Trophoblast cell (in vitro differentiated cells and primary cell): Measurements from ENCODE around the gene SOX8.

Experiments
- DNase-seq, 2 donors: peaks; one replicate each; pipeline ENCODE4 v3.0.0-alpha.2; 2016
- H2AFZ ChIP-seq: 2 replicates; pipeline ENCODE4 v1.6.1; 2013; ENCODE audit warnings: low read length, moderate library complexity, mild to moderate bottlenecking; ENCODE audit not compliant: insufficient read depth, poor library complexity
- H2AK5ac ChIP-seq: 2 replicates; pipeline ENCODE4 v1.6.1; 2013; ENCODE audit warnings: mild to moderate bottlenecking, low read length
- H2BK120ac ChIP-seq: 2 replicates; pipeline ENCODE4 v1.6.1; 2013; ENCODE audit warnings: low read length, mild to moderate bottlenecking, moderate library complexity; ENCODE audit not compliant: insufficient read depth, poor library complexity
- H2BK12ac ChIP-seq: 2 replicates; pipeline ENCODE4 v1.6.1; 2013; ENCODE audit warnings: mild to moderate bottlenecking, low read length, moderate library complexity
- H2BK5ac ChIP-seq: 2 replicates; pipeline ENCODE4 v1.6.1; 2013; ENCODE audit warnings: low read length, low read depth, moderate library complexity, mild to moderate bottlenecking; ENCODE audit not compliant: poor library complexity
- H3K14ac ChIP-seq: 2 replicates; pipeline ENCODE4 v1.6.1; 2013; ENCODE audit warnings: mild to moderate bottlenecking, low read length
- H3K18ac ChIP-seq: 2 replicates; pipeline ENCODE4 v1.6.1; 2013; ENCODE audit warnings: mild to moderate bottlenecking, low read length
- H3K23ac ChIP-seq: 2 replicates; pipeline ENCODE4 v1.6.1; 2013; ENCODE audit warnings: low read length
- H3K27ac ChIP-seq: 2 replicates; pipeline ENCODE4 v1.5.1; 2013; ENCODE audit warnings: low read depth, mild to moderate bottlenecking, inconsistent platforms, low read length, moderate library complexity
- H3K27me3 ChIP-seq: 2 replicates; pipeline ENCODE4 v1.6.1; 2013; ENCODE audit warnings: inconsistent platforms, mild to moderate bottlenecking, low read length, moderate library complexity; ENCODE audit not compliant: insufficient read depth
- H3K36me3 ChIP-seq, 2 experiments: 1 replicate in 1 of 2; 2 replicates in 1 of 2; pipeline ENCODE4 v1.6.1; 2013; ENCODE audit warnings: low read length in 2 of 2, mild to moderate bottlenecking in 2 of 2, moderate library complexity in 1 of 2; ENCODE audit not compliant: insufficient read depth in 2 of 2, control insufficient read depth in 1 of 2
- H3K4ac ChIP-seq: 2 replicates; pipeline ENCODE4 v1.6.1; 2013; ENCODE audit warnings: low read depth, mild to moderate bottlenecking, low read length, moderate library complexity
- H3K4me1 ChIP-seq, 2 experiments: 1 replicate in 1 of 2; 2 replicates in 1 of 2; pipeline ENCODE4 v1.6.1; 2013; ENCODE audit warnings: low read length in 2 of 2, mild to moderate bottlenecking in 2 of 2, moderate library complexity in 1 of 2; ENCODE audit not compliant: insufficient read depth in 2 of 2, control insufficient read depth in 1 of 2
- H3K4me2 ChIP-seq: 2 replicates; pipeline ENCODE4 v1.6.1; 2013; ENCODE audit warnings: inconsistent platforms, mild to moderate bottlenecking, low read length, moderate library complexity
- H3K4me3 ChIP-seq: 2 replicates; pipeline ENCODE4 v1.5.1; 2013; ENCODE audit warnings: mild to moderate bottlenecking, low read depth, low read length, inconsistent platforms
- H3K79me1 ChIP-seq: one replicate; pipeline ENCODE4 v1.6.1; 2013; ENCODE audit warnings: low read length
- H3K79me2 ChIP-seq: 2 replicates; pipeline ENCODE4 v1.6.1; 2013; ENCODE audit warnings: low read length, mild to moderate bottlenecking; ENCODE audit not compliant: control insufficient read depth, insufficient read depth, poor library complexity
- H3K9ac ChIP-seq: 2 replicates; pipeline ENCODE4 v1.6.1; 2013; ENCODE audit warnings: mild to moderate bottlenecking, low read length
- H3K9me3 ChIP-seq: 2 replicates; pipeline ENCODE4 v1.6.1; 2013; ENCODE audit warnings: low read depth, mild to moderate bottlenecking, control low read depth, inconsistent platforms, low read length; ENCODE audit not compliant: insufficient read depth
- H4K12ac ChIP-seq: 2 replicates; pipeline ENCODE4 v1.6.1; 2013; ENCODE audit warnings: low read depth, mild to moderate bottlenecking, low read length, moderate library complexity
- H4K8ac ChIP-seq: 2 replicates; pipeline ENCODE4 v1.6.1; 2013; ENCODE audit warnings: low read depth, mild to moderate bottlenecking, low read length, moderate library complexity
- H4K91ac ChIP-seq: one replicate; pipeline ENCODE4 v1.6.1; 2013; ENCODE audit warnings: low read depth, mild to moderate bottlenecking, low read length, moderate library complexity
- WGBS: extraction: QIAGEN DNeasy Blood & Tissue Kit; methylation state at CpG from one replicate; pipeline ENCODE4 v1.1.7; 2013; ENCODE audit warnings: missing lambda C conversion rate; ENCODE audit not compliant: insufficient read length, insufficient coverage; ENCODE audit errors: extremely low coverage; 5-methylcytosine and 5-hydroxymethylcytosine counted together

The SOX8 gene

DNA sequence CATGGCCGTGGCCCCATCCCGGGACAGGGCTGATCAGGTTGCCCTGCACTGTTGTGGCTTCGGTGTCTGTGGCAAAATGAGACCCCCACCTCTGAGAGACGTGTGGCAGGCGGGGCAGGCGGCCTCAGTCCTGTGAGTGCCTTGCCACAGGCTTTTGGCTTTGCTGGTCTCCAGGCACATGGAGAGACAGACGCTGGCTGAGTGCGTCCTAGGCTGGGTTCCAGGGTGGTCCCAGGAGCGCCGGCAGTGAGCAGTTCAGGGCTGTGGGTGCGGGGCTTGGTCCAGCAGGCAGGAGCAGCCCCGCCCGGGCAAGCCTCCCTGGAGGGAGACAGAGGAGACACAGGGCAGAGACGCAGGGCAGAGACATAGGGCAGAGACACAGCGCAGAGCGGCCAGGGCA, 29.2 kb downstream of the SOX8 start:
- no peak overlapping the region for H2AK5ac ChIP-seq
- H3K79me1 ChIP-seq = peaks cover 6% of the 10 kb centered on the region
- H3K36me3 ChIP-seq = no peaks in the 10 kb centered on the region
- H3K4me1 ChIP-seq = peaks cover 9 to 11% of the 10 kb centered on the region in 2 experiments
- no peak overlapping the region for H2AFZ ChIP-seq
- no peak overlapping the region for H3K18ac ChIP-seq
- no peak overlapping the region for H2BK12ac ChIP-seq
- no peak overlapping the region for H4K12ac ChIP-seq
- no peak overlapping the region for H2BK120ac ChIP-seq
- no peak overlapping the region for H4K8ac ChIP-seq
- H3K4ac ChIP-seq = no peak overlapping the region
- H3K4me2 ChIP-seq = no peak overlapping the region
- no peak for DNase-seq
- no peak overlapping the region for H3K4me3 ChIP-seq
- no peak overlapping the region for H3K14ac ChIP-seq
- no peaks in the 10 kb centered on the region for H3K27me3 ChIP-seq
- peaks cover 2% of the 10 kb centered on the region for H3K9me3 ChIP-seq
- no peak overlapping the region for H2BK5ac ChIP-seq
- no peak overlapping the region for H4K91ac ChIP-seq
- H3K79me2 ChIP-seq = no peaks in the 10 kb centered on the region
- no peak overlapping the region for H3K9ac ChIP-seq
- H3K23ac ChIP-seq = no peak overlapping the region
- H3K27ac ChIP-seq = no peak overlapping the region
- no CpG with 5 or more reads among the region's 16 CpGs for WGBS

DNA sequence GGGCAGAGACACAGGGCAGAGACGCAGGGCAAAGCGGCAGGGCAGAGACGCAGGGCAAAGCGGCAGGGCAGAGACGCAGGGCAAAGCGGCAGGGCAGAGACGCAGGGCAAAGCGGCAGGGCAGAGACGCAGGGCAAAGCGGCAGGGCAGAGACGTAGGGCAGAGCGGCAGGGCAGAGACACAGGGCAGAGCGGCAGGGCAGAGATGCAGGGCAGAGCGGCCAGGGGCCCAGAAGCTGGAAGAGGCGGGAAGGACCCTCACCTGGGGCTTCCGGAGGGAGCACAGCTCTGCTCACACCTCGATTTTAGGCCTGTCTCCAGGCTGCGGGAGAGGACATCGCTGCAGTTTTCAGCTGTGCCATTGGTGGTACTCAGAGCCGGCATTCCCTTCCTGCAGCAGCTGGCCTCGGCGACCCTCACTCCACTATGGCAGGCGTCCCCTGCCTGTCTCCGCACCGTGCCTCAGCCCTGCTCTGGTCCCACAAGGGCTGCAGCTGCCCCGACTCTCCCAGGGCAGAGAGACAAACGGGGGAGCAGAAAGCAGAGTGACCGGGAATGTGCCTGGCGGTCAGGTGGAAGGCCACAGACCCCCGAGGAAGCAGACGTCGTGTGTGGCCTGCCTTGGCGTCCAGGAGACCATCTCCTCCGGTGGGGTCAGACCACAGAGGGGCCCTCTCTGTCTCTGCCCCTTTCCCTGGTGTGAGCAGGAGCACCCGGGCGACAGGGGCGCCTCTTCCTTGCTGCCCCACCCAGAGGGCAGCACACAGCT, 29.9 kb downstream of the SOX8 start:
- Histone ChIP-seq H2BK5ac (no peak overlapping the region), H4K8ac (no peak overlapping the region), H3K18ac (no peak overlapping the region), H3K79me1 (peaks cover 6% of the 10 kb centered on the region), H3K36me3 (no peaks in the 10 kb centered on the region), H3K14ac (no peak overlapping the region), H2AFZ (no peak overlapping the region), H2BK12ac (no peak overlapping the region), H3K4me1 (peaks cover 9 to 11% of the 10 kb centered on the region in 2 experiments), H3K4me3 (no peak overlapping the region), H4K91ac (no peak overlapping the region), H3K27ac (no peak overlapping the region), H3K23ac (no peak overlapping the region), H2AK5ac (no peak overlapping the region), H3K27me3 (no peaks in the 10 kb centered on the region), H2BK120ac (no peak overlapping the region), H4K12ac (no peak overlapping the region), H3K9ac (no peak overlapping the region), H3K79me2 (no peaks in the 10 kb centered on the region), H3K4me2 (no peak overlapping the region), H3K4ac (no peak overlapping the region), H3K9me3 (peaks cover 2% of the 10 kb centered on the region)
- no CpG with 5 or more reads among the region's 37 CpGs for WGBS
- no peak for DNase-seq

DNA sequence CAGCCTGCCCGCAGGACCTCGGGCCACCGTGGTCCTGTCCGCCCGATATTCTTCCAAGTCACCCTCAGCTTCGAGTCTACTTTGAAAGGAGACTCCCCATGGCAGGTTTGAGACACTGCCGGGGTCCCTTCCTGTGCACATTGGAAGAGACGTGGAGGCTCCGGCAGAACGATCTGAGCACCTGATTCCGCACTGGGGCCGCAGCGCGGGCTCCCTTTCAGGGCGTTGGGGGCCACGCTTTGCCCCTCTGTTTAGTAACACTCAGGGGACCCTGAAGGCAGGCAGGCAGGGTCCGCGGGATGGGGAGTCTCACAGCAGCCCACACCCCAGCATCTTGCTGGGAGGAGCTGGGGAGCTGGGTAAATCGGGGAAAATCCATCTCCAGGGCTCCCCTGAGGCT, 30.6 kb downstream of the SOX8 start:
- Histone ChIP-seq H2AK5ac (no peak overlapping the region), H2BK12ac (no peak overlapping the region), H3K9me3 (peaks cover 2% of the 10 kb centered on the region), H3K4me3 (no peak overlapping the region), H4K12ac (no peak overlapping the region), H3K23ac (no peak overlapping the region), H3K79me2 (no peaks in the 10 kb centered on the region), H3K27me3 (no peaks in the 10 kb centered on the region), H3K36me3 (no peaks in the 10 kb centered on the region), H3K4me2 (no peak overlapping the region), H3K9ac (no peak overlapping the region), H3K14ac (no peak overlapping the region), H3K18ac (no peak overlapping the region), H3K79me1 (peaks cover 6% of the 10 kb centered on the region), H3K27ac (no peak overlapping the region), H3K4ac (no peak overlapping the region), H2AFZ (no peak overlapping the region), H2BK120ac (no peak overlapping the region), H2BK5ac (no peak overlapping the region), H4K91ac (no peak overlapping the region), H3K4me1 (peaks cover 9 to 11% of the 10 kb centered on the region in 2 experiments), H4K8ac (no peak overlapping the region)
- no peak for DNase-seq
- WGBS = no CpG with 5 or more reads among the region's 19 CpGs

GRCh38 chr16:1012722-1013592, 31.4 kb downstream of the SOX8 start:
- H3K36me3 ChIP-seq = no peaks in the 10 kb centered on the region
- H3K9ac ChIP-seq = no peak overlapping the region
- H2BK12ac ChIP-seq = no peak overlapping the region
- H3K14ac ChIP-seq = no peak overlapping the region
- H3K27ac ChIP-seq = no peak overlapping the region
- H3K18ac ChIP-seq = no peak overlapping the region
- H4K8ac ChIP-seq = no peak overlapping the region
- peaks cover 2% of the 10 kb centered on the region for H3K9me3 ChIP-seq
- peaks cover 9 to 11% of the 10 kb centered on the region in 2 experiments for H3K4me1 ChIP-seq
- no peak overlapping the region for H2AK5ac ChIP-seq
- H3K4ac ChIP-seq = no peak overlapping the region
- WGBS = no CpG with 5 or more reads among the region's 28 CpGs
- H3K4me2 ChIP-seq = no peak overlapping the region
- no peak overlapping the region for H2BK120ac ChIP-seq
- H4K12ac ChIP-seq = no peak overlapping the region
- no peaks in the 10 kb centered on the region for H3K27me3 ChIP-seq
- no peaks in the 10 kb centered on the region for H3K79me2 ChIP-seq
- no peak overlapping the region for H4K91ac ChIP-seq
- H2BK5ac ChIP-seq = no peak overlapping the region
- DNase-seq = no peak
- H3K79me1 ChIP-seq = peaks cover 6% of the 10 kb centered on the region
- H2AFZ ChIP-seq = no peak overlapping the region
- peak overlapping the region; percentile 57 for H3K4me3 ChIP-seq
- H3K23ac ChIP-seq = peak overlapping the region; percentile 62
